NCI-H1436 treated with DMSO at 0.1 percent for 48 hours (cell line): ENCODE measurements around the gene DNMT3A.
A peak's percentile ranks its signal among the peaks of the same experiment; 100 is the strongest.

ENCODE experiments used
- DNase-seq: peaks from one replicate; lab custom pipeline; 2025; lab: John Stamatoyannopoulos, UW

The DNMT3A gene

GRCh38 chr2:25257032-25257552 is 84.6 kb downstream of the DNMT3A start:
- no peak for DNase-seq

DNA sequence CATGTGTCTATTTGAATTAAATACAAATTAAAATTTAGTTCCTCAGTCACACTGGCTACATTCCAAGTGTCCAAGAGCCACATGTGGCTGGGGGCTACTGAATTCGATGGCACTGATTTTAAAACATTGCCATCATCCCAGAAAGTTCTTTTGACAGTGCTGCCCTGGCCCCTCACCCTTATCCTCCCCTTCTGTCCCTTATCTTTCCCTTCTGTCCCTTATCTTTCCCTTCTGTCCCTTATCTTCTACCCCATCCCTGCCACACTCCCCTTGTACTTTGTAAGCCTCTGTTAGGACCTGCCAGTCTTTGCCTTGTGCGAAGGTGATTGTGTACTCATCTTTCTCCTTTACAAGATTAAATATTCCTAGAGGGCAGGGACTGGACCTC is 85.2 kb downstream of the DNMT3A start:
- DNase-seq: no peak

GRCh38 chr2:25255745-25256487 is 85.8 kb downstream of the DNMT3A start:
- DNase-seq: no peak

- DNase-seq: no peak
Observed at GRCh38 chr2:25254961-25255360, 86.8 kb downstream of the DNMT3A start.

DNA sequence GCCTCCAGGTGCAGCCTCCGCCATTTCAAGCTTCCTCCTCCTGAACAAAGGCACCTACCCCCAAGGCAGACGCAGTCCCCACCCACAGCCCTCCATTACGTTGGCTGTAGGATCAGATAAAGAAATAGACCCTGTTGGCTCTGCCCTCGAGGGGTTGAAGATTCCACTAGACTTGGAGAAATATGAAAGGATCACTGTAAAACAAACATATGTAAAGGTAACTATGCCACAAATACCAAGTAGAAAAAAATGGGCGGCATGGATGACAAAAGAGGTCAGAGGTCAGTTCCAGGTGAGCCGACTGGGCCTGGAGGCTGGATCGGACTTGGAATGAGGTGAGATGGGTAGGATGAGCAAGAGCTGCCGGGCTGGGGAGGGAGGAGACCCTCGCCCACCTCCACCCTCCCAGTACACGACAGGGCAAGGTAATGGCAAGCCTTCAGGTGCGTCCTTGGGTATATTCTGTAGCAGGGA is 88.5 kb downstream of the DNMT3A start:
- DNase-seq: no peak

GRCh38 chr2:25252291-25253152 is 89.2 kb downstream of the DNMT3A start:
- DNase-seq: peak; percentile 39

DNA sequence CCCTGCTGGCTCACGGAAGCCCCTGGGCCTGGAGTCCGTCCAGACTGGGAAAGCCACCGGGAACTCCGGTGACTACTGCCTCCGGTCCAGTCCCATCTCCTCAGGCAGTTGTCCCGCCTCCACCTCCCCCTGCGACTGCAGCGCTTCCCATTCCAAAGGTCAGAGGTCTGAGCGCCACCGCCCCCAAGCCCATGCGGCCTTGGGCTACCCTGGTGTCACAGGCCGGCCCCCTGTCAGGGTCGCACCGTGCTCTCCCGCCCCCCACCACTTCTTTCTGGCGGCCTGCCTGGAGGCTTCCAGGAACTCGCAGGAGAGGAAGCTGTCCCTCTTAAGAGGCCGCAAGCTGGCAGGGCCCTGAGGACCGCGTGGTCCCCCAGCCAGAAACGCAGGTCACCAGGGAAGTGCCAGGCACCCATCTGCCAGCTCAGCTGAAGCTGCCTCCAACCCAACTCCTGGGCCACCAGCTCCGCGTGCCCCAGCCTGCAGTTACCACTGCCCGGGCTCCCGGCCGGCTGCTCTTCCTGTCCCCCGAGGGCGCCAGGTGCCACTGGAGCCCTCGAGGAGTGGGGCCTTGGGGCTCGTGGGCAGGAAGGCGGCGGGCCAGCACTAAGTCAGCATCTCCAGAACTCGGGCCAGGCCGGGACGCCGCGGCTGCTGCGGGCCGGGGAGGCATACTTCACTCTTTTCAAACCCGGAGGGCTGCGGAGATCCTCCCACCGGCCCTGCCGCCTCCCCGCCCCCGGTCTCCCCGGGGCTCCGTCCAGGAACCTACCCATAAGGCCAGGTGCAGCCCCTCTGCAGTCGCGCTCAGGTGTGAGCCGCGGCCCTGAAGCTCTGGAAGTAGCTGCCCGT is 90.1 kb downstream of the DNMT3A start:
- no peak for DNase-seq

DNA sequence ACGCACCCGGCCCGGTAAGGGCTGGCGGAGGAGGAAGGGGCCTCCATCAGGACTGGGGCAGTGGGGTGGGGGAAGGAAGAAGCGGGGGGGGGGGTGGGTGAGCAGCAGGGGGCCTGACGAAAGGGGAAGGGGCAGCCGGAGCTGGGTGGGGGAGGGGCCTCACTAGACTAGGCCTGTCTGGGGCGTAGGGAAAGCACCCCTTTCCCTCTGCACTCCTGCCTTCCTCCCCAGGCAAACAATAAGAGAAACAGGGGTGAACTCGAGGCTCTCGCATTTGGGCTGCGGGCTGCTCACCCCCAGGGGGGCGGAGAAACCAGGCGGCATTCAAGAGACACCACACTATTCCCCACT is 90.7 kb downstream of the DNMT3A start:
- no peak for DNase-seq

GRCh38 chr2:25250331-25251070 is 91.2 kb downstream of the DNMT3A start:
- no peak for DNase-seq

GRCh38 chr2:25249785-25250184 is 91.9 kb downstream of the DNMT3A start:
- no peak for DNase-seq

DNA sequence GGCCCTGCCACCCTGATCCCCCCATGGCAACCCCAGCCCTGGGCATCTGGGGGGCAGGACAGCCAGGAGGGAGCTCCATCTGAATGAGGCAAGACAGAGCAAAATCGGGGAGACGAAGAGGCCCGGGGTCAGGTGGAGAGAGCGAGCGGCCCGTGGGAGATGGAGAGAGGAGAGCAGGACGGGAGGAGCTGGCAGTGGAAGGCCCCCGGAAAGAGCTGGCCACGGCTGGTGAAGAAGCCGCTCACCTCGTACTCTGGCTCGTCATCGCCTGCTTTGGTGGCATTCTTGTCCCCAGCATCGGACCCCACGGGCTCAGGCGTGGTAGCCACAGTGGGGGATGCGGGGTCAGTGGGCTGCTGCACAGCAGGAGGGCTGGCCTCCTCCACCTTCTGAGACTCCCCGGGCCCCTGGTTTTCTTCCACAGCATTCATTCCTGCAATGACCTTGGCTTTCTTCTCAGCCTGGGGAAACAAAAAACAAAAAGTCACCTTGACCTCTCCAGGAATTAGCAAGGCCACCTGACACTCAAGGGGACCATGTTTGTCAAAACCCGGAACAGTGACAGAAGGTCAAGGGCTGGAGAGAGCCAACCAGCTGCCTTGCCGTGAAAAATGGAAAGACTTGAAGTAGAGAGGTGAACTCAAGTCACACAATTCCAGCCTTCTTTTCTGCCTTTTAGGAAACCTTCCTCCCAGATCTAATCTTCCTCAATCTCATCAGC is 93.8 kb downstream of the DNMT3A start:
- no peak for DNase-seq

GRCh38 chr2:25246558-25247290 is 95.0 kb downstream of the DNMT3A start:
- no peak for DNase-seq

GRCh38 chr2:25246001-25246400 is 95.7 kb downstream of the DNMT3A start:
- no peak for DNase-seq

GRCh38 chr2:25245141-25245540 is 96.6 kb downstream of the DNMT3A start:
- no peak for DNase-seq

GRCh38 chr2:25243995-25244394 is 97.7 kb downstream of the DNMT3A start:
- no peak for DNase-seq

- DNase-seq: no peak
Observed at GRCh38 chr2:25241452-25241851, 100.3 kb downstream of the DNMT3A start.

- no peak for DNase-seq
Observed at GRCh38 chr2:25240636-25241035, 101.1 kb downstream of the DNMT3A start.

- DNase-seq: no peak
Observed at GRCh38 chr2:25238920-25239319, 102.8 kb downstream of the DNMT3A start.

GRCh38 chr2:25237764-25238163 is 104.0 kb downstream of the DNMT3A start:
- no peak for DNase-seq

DNA sequence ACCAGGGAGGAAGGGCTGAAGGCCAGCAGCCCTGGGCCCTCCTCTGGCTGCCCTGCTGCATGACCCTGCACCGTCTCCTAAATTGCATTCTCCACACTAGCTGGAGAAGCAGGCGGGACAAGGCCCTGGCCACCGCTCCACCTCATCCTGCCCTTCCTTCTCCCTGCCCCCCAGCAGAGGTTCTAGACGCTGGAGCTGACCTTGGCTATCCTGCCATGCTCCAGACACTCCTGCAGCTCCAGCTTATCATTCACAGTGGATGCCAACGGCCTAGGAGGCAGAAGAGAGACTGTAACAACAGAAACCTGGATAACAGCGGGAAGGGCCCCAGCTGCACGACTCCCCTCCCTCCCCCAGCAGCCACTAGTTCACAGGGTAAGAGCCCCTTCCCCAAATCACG is 105.0 kb downstream of the DNMT3A start:
- DNase-seq: no peak
